NOMO-1 treated with DMSO at 0.1 percent for 48 hours (cell line): ENCODE results near the gene DNAI7.
A peak's percentile ranks its signal among the peaks of the same experiment; 100 is the strongest.

Experiments
- DNase-seq: peaks from one replicate; lab custom pipeline; 2025; ENCODE audit not compliant: unreplicated experiment; lab: John Stamatoyannopoulos, UW

DNAI7 gene

GRCh38 chr12:25186038-25186787 lies 8.7 kb downstream of the DNAI7 start:
- no peak for DNase-seq

GRCh38 chr12:25184132-25184531 lies 10.8 kb downstream of the DNAI7 start:
- DNase-seq, result no peak

- no peak for DNase-seq
Measured at GRCh38 chr12:25182765-25183164, 12.2 kb downstream of the DNAI7 start.

GRCh38 chr12:25162866-25163265 lies 32.1 kb downstream of the DNAI7 start:
- DNase-seq, result no peak

GRCh38 chr12:25156061-25156460 lies 38.9 kb downstream of the DNAI7 start:
- no peak for DNase-seq

GRCh38 chr12:25155022-25155576 lies 39.9 kb downstream of the DNAI7 start:
- peak; percentile 42 for DNase-seq

GRCh38 chr12:25152055-25152454 lies 42.9 kb downstream of the DNAI7 start:
- DNase-seq, result no peak

- DNase-seq, result peak; percentile 6
Measured at GRCh38 chr12:25151476-25151875, 43.5 kb downstream of the DNAI7 start.

- no peak for DNase-seq
Measured at GRCh38 chr12:25146686-25147085, 48.3 kb downstream of the DNAI7 start.

GRCh38 chr12:25135531-25136154 lies 59.3 kb downstream of the DNAI7 start:
- no peak for DNase-seq

GRCh38 chr12:25131270-25131669 lies 63.7 kb downstream of the DNAI7 start:
- DNase-seq, result no peak

GRCh38 chr12:25130741-25131188 lies 64.2 kb downstream of the DNAI7 start:
- DNase-seq, result peak; percentile 56

GRCh38 chr12:25126746-25127145 lies 68.2 kb downstream of the DNAI7 start:
- DNase-seq, result no peak

- no peak for DNase-seq
Measured at GRCh38 chr12:25126101-25126500, 68.9 kb downstream of the DNAI7 start.

GRCh38 chr12:25124493-25124892 lies 70.5 kb downstream of the DNAI7 start:
- DNase-seq, result no peak

GRCh38 chr12:25123126-25123525 lies 71.8 kb downstream of the DNAI7 start:
- DNase-seq, result no peak

GRCh38 chr12:25121916-25122315 lies 73.0 kb downstream of the DNAI7 start:
- DNase-seq, result no peak

GRCh38 chr12:25121110-25121509 lies 73.8 kb downstream of the DNAI7 start:
- no peak for DNase-seq

- DNase-seq, result no peak
Measured at GRCh38 chr12:25119020-25119419, 75.9 kb downstream of the DNAI7 start.

GRCh38 chr12:25115677-25116076 lies 79.3 kb downstream of the DNAI7 start:
- no peak for DNase-seq

GRCh38 chr12:25113651-25114050 lies 81.3 kb downstream of the DNAI7 start:
- no peak for DNase-seq

- no peak for DNase-seq
Measured at GRCh38 chr12:25110260-25110659, 84.7 kb downstream of the DNAI7 start.
